ENCODE results near the gene MMD.
"Not testable (repeated sequence)": the region's sequence is repeated elsewhere in the genome, so short reads cannot be mapped to it uniquely, and the experiment has no call there.

Gene MMD

GRCh38 chr17:55444471-55445441 lies 23.1 kb upstream of the MMD start:
- DNase-seq (ENCODE audit: low read depth in 3 of 3, low spot score in 1 of 3), result no peak

- DNase-seq (ENCODE audit: low read depth in 3 of 3, low spot score in 1 of 3), result no peak
Measured at GRCh38 chr17:55443904-55444303, 22.3 kb upstream of the MMD start.

GRCh38 chr17:55442953-55443683 lies 21.5 kb upstream of the MMD start:
- DNase-seq (ENCODE audit: low read depth in 3 of 3, low spot score in 1 of 3), result no peak

- no peak for DNase-seq (ENCODE audit: low read depth in 3 of 3, low spot score in 1 of 3)
Measured at GRCh38 chr17:55442462-55442861, 20.8 kb upstream of the MMD start.

- DNase-seq (ENCODE audit: low read depth in 3 of 3, low spot score in 1 of 3), result no peak
Measured at GRCh38 chr17:55441544-55441943, 19.9 kb upstream of the MMD start.

GRCh38 chr17:55440391-55440790 lies 18.8 kb upstream of the MMD start:
- no peak for DNase-seq (ENCODE audit: low read depth in 3 of 3, low spot score in 1 of 3)

DNA sequence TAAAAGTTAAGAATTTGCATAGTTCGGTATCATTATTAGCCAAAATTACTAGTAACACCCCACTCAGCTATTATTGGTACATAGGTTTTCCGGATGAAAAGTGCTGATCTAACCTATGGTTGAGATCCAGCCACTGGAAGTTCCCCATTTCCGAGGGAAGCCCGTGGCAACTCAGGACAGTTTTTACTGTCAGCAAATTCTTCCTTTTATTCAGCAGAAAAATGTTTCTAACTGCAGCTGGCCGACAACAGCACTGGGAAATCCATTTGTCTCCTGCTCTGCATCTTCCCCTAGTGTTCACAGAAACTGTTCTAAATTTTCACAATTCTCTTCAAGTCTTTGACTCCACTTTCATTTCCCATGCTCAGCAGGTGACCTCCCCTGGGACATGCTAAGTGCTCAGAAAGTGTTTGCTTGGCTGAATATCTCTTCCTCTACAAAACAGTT lies 15.5 kb upstream of the MMD start:
- DNase-seq (ENCODE audit: low read depth in 3 of 3, low spot score in 1 of 3), result no peak

- DNase-seq (ENCODE audit: low read depth in 3 of 3, low spot score in 1 of 3), result no peak
Measured at GRCh38 chr17:55436224-55437158, 14.9 kb upstream of the MMD start.

DNA sequence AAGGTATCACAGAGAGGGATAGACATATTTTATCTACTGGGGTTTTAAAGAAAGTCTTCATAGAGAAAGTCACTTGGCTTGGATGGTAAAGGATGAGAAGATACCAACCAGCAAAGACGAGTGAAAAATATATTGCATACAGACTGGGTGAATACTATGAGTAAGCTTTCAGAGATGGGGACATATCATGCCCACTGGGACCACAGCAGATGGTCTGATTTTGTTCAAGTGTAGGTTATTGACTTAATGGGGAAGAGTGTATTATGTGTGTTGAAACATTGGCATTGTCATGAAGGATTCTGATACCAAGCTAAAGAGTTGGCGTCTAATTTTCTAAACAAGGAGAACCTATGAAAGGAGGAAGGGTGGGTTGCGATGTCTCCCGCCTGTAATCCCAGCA lies 13.8 kb upstream of the MMD start:
- DNase-seq (ENCODE audit: low read depth in 3 of 3, low spot score in 1 of 3), result no peak

- DNase-seq (ENCODE audit: low read depth in 3 of 3, low spot score in 1 of 3), result no peak
Measured at GRCh38 chr17:55434721-55435120, 13.1 kb upstream of the MMD start.

DNA sequence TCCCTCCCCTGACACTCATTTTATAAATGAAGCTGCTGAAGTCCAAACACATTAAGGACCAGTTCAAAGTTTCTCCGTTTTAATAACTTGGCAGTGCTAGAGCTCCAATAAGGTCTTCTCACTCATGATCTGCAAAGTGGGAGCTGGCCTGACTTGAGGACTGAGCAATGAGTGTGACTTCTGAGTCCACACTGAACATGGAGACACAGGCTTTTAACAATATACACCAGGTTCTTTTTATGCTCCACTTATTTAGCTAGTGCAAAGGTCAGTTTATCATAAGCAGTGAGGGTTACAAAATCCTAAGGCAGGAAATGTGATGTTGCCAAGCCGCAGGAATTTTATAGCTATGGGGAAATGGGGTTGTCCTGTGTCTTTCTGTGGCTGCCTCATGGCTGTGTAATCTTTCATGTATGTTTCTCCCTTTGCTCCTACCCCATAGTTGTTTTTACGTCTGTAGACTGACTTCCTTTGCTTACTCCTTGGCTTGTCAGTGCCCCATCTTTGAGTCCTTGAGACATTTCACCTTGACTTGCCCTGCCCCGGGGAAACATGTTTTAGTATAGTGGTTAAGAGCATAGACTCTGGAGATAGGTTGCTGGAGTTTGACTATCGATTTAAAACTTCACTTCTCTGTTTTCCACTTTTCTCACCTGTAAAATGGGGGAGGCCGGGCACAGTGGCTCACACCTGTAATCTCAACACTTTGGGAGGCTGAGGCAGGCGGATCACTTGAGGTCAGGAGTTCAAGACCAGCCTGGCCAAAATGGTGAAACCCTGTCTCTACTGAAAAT lies 12.2 kb upstream of the MMD start:
- no peak for DNase-seq (ENCODE audit: low read depth in 3 of 3, low spot score in 1 of 3)

DNA sequence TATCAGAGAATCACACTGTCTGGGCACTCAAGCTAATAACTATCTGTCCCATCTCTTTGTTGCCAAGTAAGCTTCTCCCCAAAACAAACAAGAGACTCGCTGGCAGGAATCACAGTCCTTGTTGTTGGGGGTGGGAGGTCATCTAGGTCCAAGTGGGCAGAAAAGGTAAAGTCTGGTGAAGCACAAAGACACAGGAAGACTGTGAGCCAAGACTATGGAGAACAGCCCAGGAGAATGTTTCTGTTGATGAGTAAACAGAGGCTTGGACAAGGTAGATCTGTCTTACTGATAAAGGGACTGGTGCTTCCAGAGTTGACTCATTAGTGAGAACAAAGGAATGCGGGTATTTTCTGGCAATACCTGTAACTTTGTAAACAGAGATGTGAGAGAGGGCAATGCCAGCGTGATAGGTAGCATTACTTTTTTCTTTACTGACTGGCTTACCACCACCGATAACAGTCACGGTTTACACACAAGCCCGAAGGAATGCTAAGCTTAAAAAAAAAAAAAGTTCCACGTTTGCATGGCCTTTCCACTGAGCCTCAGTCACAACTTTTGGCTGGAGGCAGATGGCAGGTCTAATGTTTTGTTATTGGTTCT lies 11.5 kb upstream of the MMD start:
- DNase-seq (ENCODE audit: low read depth in 3 of 3, low spot score in 1 of 3), result no peak

GRCh38 chr17:55432358-55433028 lies 10.9 kb upstream of the MMD start:
- no peak for DNase-seq (ENCODE audit: low read depth in 3 of 3, low spot score in 1 of 3)

DNA sequence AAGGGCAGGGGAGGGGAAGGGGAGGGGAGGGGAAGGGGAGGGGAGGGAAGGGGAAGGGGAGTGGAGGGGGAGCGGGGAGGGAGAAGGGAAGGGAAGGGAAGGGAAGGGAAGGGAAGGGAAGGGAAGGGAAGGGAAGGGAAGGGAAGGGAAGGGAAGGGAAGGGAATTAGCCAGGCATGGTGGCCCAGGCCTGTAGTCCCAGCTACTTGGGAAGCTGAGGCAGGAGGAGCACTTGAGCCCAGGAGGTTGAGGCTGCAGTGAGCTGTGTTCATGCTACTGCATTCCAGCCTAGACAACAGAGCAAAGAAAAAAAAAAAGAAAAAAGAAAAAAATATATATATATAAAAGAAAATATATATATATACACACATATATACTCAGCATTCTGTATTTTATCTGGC lies 10.3 kb upstream of the MMD start:
- not testable (repeated sequence) for DNase-seq (ENCODE audit: low read depth in 3 of 3, low spot score in 1 of 3)

DNA sequence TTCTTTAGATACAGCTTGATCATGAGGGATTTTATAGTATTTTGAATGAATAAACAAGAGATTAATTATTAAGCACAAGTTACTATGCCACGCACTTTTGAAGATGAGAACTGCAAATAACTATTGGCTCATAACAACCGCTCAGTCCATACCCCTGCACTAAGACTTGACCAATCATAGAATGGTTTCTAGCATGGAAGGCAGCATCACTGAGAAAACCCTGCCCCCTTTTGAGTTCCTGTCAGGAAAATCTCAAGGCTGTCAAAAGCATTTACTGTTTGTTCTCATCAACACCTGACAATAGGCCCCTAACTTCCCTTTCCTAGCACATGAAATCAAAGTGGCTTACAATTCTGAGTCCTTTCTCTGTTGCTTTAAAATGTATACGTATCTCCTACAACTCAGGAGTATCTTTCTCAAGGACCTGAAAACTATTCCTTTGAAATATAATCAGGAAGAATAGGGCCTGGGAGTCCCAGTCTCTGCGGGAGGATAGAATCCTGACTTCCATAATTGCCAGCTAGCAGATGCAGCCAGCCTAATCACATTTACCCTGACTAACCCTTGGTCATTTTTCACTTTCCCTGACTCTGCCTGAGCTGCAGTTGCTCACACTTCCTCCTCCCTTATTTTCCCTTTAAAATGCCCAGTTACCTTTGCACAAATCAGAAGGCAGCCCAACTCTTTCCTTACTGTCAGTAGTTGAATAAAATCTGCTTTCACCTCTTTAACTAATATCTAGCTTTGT lies 9.1 kb upstream of the MMD start:
- DNase-seq (ENCODE audit: low read depth in 3 of 3, low spot score in 1 of 3), result no peak

DNA sequence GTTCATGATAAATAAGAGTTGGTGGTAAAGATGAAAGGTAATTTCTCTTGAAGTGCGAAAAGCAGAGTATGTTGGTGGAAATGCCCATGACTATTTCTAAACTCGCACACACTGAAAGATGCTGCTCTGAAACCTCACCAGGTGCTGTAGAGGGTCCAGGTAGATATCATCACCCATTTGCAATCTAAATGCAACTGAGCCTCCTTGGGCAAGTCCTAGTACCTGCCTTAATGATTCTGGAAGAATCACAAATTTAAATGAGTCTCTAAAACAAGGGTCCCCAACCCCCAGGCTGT lies 5.9 kb upstream of the MMD start:
- DNase-seq (ENCODE audit: low read depth in 3 of 3, low spot score in 1 of 3), result no peak

DNA sequence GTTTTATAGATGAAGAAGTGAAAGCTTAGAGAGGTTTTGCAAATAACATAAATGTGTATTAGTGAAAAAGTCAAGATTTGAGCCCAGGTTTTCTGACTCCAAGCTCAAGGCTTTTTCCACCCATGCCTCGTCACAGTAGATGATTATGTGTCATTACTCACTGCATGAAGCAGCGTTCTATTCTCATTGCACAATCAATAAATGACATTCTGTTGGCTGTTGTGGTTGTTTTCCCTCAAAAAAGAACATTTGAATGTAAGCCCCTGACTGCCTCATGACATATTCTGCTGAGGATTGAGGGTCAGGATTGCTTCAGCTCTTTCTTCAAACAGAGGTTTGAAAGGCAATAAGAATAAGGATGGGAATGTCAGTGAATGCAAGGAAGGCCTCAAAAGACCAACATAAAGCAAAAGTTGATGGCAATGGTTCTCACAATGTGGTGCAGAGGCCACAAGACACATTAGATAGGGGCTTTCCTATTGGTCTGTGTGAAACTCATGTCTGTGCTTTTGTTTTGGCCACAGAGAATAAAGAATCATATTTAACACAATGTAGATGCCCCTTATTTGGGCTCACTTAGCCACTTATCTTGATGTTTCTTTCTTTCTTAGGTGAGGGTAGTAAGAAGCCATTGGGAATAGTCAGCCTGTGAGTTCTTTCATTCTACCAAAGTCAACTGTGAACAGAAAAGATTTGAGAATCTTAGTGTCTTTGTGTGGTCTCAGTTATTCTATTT lies 5.4 kb upstream of the MMD start:
- no peak for DNase-seq (ENCODE audit: low read depth in 3 of 3, low spot score in 1 of 3)

DNA sequence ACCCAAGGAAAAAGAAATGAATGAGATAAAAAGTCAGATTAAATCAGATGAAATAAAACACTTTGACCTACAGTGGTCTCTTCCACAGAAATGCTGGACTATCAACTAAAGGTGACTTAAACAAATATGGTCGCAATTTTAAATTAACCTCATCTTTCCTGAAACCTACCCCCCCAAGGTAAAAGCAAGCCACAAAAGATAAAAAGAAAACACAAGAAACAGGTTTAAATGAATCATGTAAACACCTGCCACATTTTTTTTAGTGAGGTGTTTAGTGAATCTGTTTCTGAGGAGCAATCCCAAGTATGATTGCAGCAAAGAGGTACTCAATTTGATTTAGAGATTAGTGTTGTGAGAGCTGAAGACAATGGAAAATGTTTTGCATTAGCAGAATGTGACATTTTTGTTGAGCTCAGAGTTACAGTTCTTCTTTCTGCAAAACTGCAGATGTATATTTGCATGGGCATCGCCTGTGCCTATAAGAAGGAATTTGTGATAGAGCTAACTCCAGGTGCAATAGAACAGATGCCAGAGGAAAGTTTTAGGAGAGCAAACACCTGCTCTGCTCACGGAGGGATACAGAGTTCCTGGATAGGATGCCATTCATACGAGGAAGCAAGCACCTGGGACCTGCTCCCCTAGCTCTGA lies 3.4 kb upstream of the MMD start:
- no peak for DNase-seq (ENCODE audit: low read depth in 3 of 3, low spot score in 1 of 3)
